Fibroblast of lung (primary cell): ENCODE results near the gene CSRNP3. TPM values are rescaled to one million over a fixed set of nuclear protein-coding genes. Genes with fewer than 3 reads are reported as not detected.

Source experiments
- DNase-seq, 2 donors: peaks; one replicate each; pipeline versions ENCODE4 v3.0.0 to v3.0.0-alpha.2; 2010; ENCODE audit warnings: low read depth in 2 of 2
- H2AFZ ChIP-seq: 2 replicates; pipeline ENCODE4 v1.5.1; 2012; ENCODE audit warnings: low read length, control low read depth, inconsistent platforms
- H3K27ac ChIP-seq: 2 replicates; pipeline ENCODE4 v1.5.1; 2011; ENCODE audit warnings: low read length, control low read depth; ENCODE audit not compliant: insufficient read depth
- H3K27me3 ChIP-seq: 2 replicates; pipeline ENCODE4 v1.5.1; 2011; ENCODE audit warnings: mild to moderate bottlenecking, low read length; ENCODE audit not compliant: control insufficient read depth, insufficient read depth
- H3K36me3 ChIP-seq: 2 replicates; pipeline ENCODE4 v1.5.1; 2011; ENCODE audit warnings: low read length; ENCODE audit not compliant: control insufficient read depth, insufficient read depth
- H3K4me1 ChIP-seq: 2 replicates; pipeline ENCODE4 v1.5.1; 2011; ENCODE audit warnings: low read length; ENCODE audit not compliant: control insufficient read depth, insufficient read depth; ENCODE audit errors: extremely low read depth
- H3K4me2 ChIP-seq: 2 replicates; pipeline ENCODE4 v1.5.1; 2011; ENCODE audit warnings: low read length, control low read depth; ENCODE audit not compliant: insufficient read depth; ENCODE audit errors: extremely low read depth
- H3K4me3 ChIP-seq, 4 experiments: fragments of 200-600 bp in 1 of 4; sonication (generic) in 1 of 4; replicated peaks in 1 of 4; 2 replicates each; pipeline ENCODE4 v1.5.1; 2011 to 2016; ENCODE audit warnings: low read length in 4 of 4, low read depth in 3 of 4, mild to moderate bottlenecking in 3 of 4, control low read depth in 2 of 4, inconsistent platforms in 1 of 4, mixed read lengths in 1 of 4; ENCODE audit not compliant: insufficient read depth in 1 of 4; ENCODE audit errors: control extremely low read depth in 1 of 4
- H3K79me2 ChIP-seq: 2 replicates; pipeline ENCODE4 v1.5.1; 2012; ENCODE audit warnings: mild to moderate bottlenecking, low read length, inconsistent platforms; ENCODE audit not compliant: control insufficient read depth, insufficient read depth
- H3K9ac ChIP-seq: 2 replicates; pipeline ENCODE4 v1.5.1; 2011; ENCODE audit warnings: mild to moderate bottlenecking, low read length, control low read depth; ENCODE audit not compliant: insufficient read depth
- H3K9me3 ChIP-seq: 2 replicates; pipeline ENCODE4 v1.5.1; 2012; ENCODE audit warnings: low read depth, low read length; ENCODE audit not compliant: control insufficient read depth, insufficient read depth
- H4K20me1 ChIP-seq: 2 replicates; pipeline ENCODE4 v1.5.1; 2011; ENCODE audit warnings: low read length; ENCODE audit not compliant: control insufficient read depth, insufficient read depth; ENCODE audit errors: extremely low read depth
- EZH2 ChIP-seq: IDR thresholded peaks from 2 replicates; pipeline ENCODE4 v1.5.1; 2012; ENCODE audit warnings: low read length, control low read depth, mild to moderate bottlenecking; ENCODE audit errors: missing control alignments
- polyA plus RNA-seq, 2 donors: library from polyadenylated mRNA; depleted of rRNA in 1 of 2; stranded (reverse) in 1 of 2; unstranded in 1 of 2; fragments of >200 nt; gene quantifications; 2 replicates each; pipeline ENCODE4 v1.2.1, GENCODE V29; 2011 to 2012; ENCODE audit warnings: missing spikeins in 1 of 2
- total RNA-seq: library from RNA; depleted of rRNA; stranded (reverse); fragments of >200 nt; gene quantifications from 2 replicates; pipeline ENCODE4 v1.2.1, GENCODE V29; 2014
- TF ChIP-seq, protein P1 (sequence below), 2 donors: IDR thresholded peaks in 1 of 2; conservative IDR thresholded peaks in 1 of 2; 1 replicate in 1 of 2; 2 replicates in 1 of 2; pipeline ENCODE4 v1.5.1; 2011 to 2012; ENCODE audit warnings: low read length in 2 of 2, control low read depth in 1 of 2, inconsistent platforms in 1 of 2, low read depth in 1 of 2, mild to moderate bottlenecking in 1 of 2

The CSRNP3 gene
- total and polyA plus RNA-seq, 2 donors (not counting 1 experiment from before 2014, with no cell fraction given) = 0.66 to 1.1 TPM

DNA sequence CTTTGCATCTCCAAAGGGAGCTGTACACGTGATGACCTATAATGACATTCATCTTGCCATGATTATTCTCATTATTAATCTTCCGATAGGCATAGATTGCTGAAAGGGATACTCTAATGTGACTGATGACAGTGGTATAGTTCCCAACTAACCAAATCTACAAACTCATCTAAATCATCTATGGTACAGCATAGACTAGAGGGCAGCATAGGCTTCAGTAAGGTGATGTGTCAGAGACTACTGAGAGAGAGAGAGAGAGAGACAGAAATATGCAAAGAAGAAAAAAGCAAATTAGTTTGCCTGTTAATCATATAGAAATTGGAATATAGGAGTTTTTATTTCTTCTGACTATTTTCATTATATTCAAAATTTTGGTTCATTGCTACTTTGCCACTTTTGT, 89.3 kb downstream of the CSRNP3 start:
- no peak overlapping the region for H3K9ac ChIP-seq
- H3K27me3 ChIP-seq = no peaks in the 10 kb centered on the region
- H3K9me3 ChIP-seq = no peaks in the 10 kb centered on the region
- no peak overlapping the region for H3K27ac ChIP-seq
- no peaks in the 10 kb centered on the region for H3K4me1 ChIP-seq
- no peak overlapping the region for H3K4me3 ChIP-seq
- H3K79me2 ChIP-seq = no peaks in the 10 kb centered on the region
- no peak for TF ChIP-seq EZH2
- TF ChIP-seq, protein P1, sequence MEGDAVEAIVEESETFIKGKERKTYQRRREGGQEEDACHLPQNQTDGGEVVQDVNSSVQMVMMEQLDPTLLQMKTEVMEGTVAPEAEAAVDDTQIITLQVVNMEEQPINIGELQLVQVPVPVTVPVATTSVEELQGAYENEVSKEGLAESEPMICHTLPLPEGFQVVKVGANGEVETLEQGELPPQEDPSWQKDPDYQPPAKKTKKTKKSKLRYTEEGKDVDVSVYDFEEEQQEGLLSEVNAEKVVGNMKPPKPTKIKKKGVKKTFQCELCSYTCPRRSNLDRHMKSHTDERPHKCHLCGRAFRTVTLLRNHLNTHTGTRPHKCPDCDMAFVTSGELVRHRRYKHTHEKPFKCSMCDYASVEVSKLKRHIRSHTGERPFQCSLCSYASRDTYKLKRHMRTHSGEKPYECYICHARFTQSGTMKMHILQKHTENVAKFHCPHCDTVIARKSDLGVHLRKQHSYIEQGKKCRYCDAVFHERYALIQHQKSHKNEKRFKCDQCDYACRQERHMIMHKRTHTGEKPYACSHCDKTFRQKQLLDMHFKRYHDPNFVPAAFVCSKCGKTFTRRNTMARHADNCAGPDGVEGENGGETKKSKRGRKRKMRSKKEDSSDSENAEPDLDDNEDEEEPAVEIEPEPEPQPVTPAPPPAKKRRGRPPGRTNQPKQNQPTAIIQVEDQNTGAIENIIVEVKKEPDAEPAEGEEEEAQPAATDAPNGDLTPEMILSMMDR (conservative IDR thresholded peaks at IDR 0.05 in 1 of 2, IDR thresholded peaks at IDR 0.05 in 1 of 2; ENCODE audit: low read depth in 1 of 2, low read length in 2 of 2) = no peak
- no peak overlapping the region for H2AFZ ChIP-seq
- no peak overlapping the region for H3K4me2 ChIP-seq
- H3K36me3 ChIP-seq = no peaks in the 10 kb centered on the region
- peak in 1 of 2 donors; percentile 5 for DNase-seq
- no peaks in the 10 kb centered on the region for H4K20me1 ChIP-seq

DNA sequence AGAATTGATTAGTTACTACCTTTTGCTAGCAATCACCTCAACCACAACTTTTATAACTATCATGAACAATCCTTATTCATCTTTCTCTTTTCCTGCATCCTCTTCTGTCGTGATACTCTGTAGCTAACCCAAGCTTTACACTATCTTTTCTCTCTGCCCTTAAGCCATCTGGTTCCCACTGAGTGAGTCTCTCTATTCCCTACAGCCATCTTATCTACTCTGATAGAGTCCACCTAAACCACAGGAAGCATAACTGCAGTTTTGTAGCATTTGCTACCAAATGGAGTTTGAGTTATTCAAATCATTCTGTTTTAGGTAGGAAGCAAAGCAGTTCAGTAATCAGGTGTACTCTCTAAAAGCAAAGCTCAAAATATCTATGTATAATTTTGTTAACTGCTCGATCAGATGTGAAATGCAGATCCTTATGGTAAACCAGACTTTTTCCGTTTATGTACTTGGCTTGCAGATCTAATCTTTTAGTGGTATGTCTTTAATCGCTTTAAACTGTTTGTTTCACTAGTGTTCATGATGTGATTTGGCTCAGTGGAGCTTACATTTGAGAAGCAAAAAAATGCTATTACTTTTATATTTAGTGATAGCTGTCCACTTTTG, 91.0 kb downstream of the CSRNP3 start:
- Histone ChIP-seq H3K9me3 (no peaks in the 10 kb centered on the region), H3K27ac (no peak overlapping the region), H3K4me3 (no peak overlapping the region), H2AFZ (no peak overlapping the region), H3K4me1 (no peaks in the 10 kb centered on the region), H3K4me2 (no peak overlapping the region), H3K27me3 (no peaks in the 10 kb centered on the region), H3K9ac (no peak overlapping the region), H3K36me3 (no peaks in the 10 kb centered on the region), H3K79me2 (no peaks in the 10 kb centered on the region), H4K20me1 (no peaks in the 10 kb centered on the region)
- DNase-seq = no peak
- TF ChIP-seq, protein P1 (conservative IDR thresholded peaks at IDR 0.05 in 1 of 2, IDR thresholded peaks at IDR 0.05 in 1 of 2; ENCODE audit: low read depth in 1 of 2, low read length in 2 of 2) = no peak
- TF ChIP-seq EZH2 = no peak

DNA sequence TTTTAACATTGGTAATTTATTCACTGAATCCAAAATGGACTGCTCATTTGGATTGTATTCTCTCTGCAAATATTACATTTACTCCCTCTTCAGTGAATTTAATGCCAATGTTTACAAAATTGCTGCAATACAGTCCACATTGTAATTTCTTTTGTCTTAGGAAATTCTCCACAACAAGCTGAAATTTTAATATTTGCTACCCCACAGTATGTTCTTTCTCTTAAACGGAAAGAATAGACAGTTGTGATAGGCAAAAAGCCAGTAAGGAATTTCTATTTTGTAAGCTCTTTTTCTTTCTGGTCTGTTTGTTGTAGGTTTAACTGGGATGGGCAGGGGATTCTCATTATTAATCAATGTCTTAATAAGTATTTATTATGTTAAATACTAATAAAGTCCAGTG, 92.0 kb downstream of the CSRNP3 start:
- TF ChIP-seq, protein P1 (conservative IDR thresholded peaks at IDR 0.05 in 1 of 2, IDR thresholded peaks at IDR 0.05 in 1 of 2; ENCODE audit: low read depth in 1 of 2, low read length in 2 of 2) = no peak
- no peak for TF ChIP-seq EZH2
- H3K36me3 ChIP-seq = no peaks in the 10 kb centered on the region
- H4K20me1 ChIP-seq = no peaks in the 10 kb centered on the region
- H3K4me3 ChIP-seq = no peak overlapping the region
- no peak overlapping the region for H3K27ac ChIP-seq
- H3K79me2 ChIP-seq = no peaks in the 10 kb centered on the region
- no peak overlapping the region for H3K9ac ChIP-seq
- no peaks in the 10 kb centered on the region for H3K4me1 ChIP-seq
- no peak for DNase-seq
- H3K4me2 ChIP-seq = no peak overlapping the region
- H3K9me3 ChIP-seq = no peaks in the 10 kb centered on the region
- no peaks in the 10 kb centered on the region for H3K27me3 ChIP-seq
- H2AFZ ChIP-seq = no peak overlapping the region
